T-cell (primary cell): ENCODE results near the gene FHIT. TPM values are rescaled to one million over a fixed set of nuclear protein-coding genes. Genes with fewer than 3 reads are reported as not detected.
A peak's percentile ranks its signal among the peaks of the same experiment; 100 is the strongest.
"Not testable (repeated sequence)": the region's sequence is repeated elsewhere in the genome, so short reads cannot be mapped to it uniquely, and the experiment has no call there.

Experiments
- ATAC-seq, 4 experiments: fragments of 200-7000 bp in 3 of 4; fragments of 150-1000 bp in 1 of 4; cut with Tn5 transposase; replicated peaks in 1 of 4; 1 replicate in 3 of 4; 2 replicates in 1 of 4; pipeline ENCODE4 v1.10.0; 2021; ENCODE audit warnings: moderate library complexity in 3 of 4, mild to moderate bottlenecking in 2 of 4, moderate number of reproducible peaks in 1 of 4
- CTCF ChIA-PET, 2 donors: fragments of 300-600 bp; sonication (Branson Sonifier 250); formaldehyde crosslinking; loops; one replicate each; lab custom pipeline; 2022; ENCODE audit warnings: antibody characterized with exemption in 2 of 2; lab: Charles Lee
- POLR2A ChIA-PET, 2 donors: fragments of 300-600 bp; sonication (Branson Sonifier 250); formaldehyde crosslinking; loops; one replicate each; lab custom pipeline; 2022; ENCODE audit warnings: antibody characterized with exemption in 2 of 2; lab: Charles Lee
- DNase-seq, 35 experiments: peaks; one replicate each; pipeline versions ENCODE4 v3.0.0 to v3.0.0-alpha.2; 2013 to 2023
- H3K27ac ChIP-seq: one replicate; pipeline ENCODE4 v1.5.1; 2013; ENCODE audit warnings: low read length
- H3K27me3 ChIP-seq, 2 experiments: replicated peaks in 1 of 2; 1 replicate in 1 of 2; 2 replicates in 1 of 2; pipeline versions ENCODE4 v1.6.1 to v1.7.0; 2013; ENCODE audit warnings: low read length in 1 of 2, mixed read lengths in 1 of 2; ENCODE audit not compliant: control insufficient read depth in 2 of 2, insufficient read depth in 2 of 2; ENCODE audit errors: extremely low read depth in 1 of 2
- H3K36me3 ChIP-seq, 2 donors: 1 replicate in 1 of 2; 2 replicates in 1 of 2; pipeline versions ENCODE4 v1.6.1 to v1.7.0; 2013; ENCODE audit warnings: low read length in 1 of 2; ENCODE audit not compliant: control insufficient read depth in 2 of 2, insufficient read depth in 1 of 2; ENCODE audit errors: extremely low read depth in 1 of 2
- H3K4me1 ChIP-seq, 2 experiments: 1 replicate in 1 of 2; 2 replicates in 1 of 2; pipeline versions ENCODE4 v1.6.1 to v1.7.0; 2013; ENCODE audit warnings: low read length in 2 of 2, mixed read lengths in 1 of 2; ENCODE audit not compliant: insufficient read depth in 2 of 2, control insufficient read depth in 1 of 2; ENCODE audit errors: extremely low read depth in 1 of 2
- H3K4me3 ChIP-seq, 2 donors: 1 replicate in 1 of 2; 2 replicates in 1 of 2; pipeline versions ENCODE4 v1.5.1 to v1.7.0; 2013; ENCODE audit warnings: mild to moderate bottlenecking in 2 of 2, low read length in 1 of 2, moderate library complexity in 1 of 2; ENCODE audit not compliant: control insufficient read depth in 1 of 2; ENCODE audit errors: extremely low read depth in 1 of 2
- H3K9me3 ChIP-seq: 2 replicates; pipeline ENCODE4 v1.7.0; 2013
- H3K27ac Mint-ChIP-seq, 2 donors: one replicate each; pipeline ENCODE4 v1.8.0; 2020 to 2021; ENCODE audit warnings: mild to moderate bottlenecking in 2 of 2, mixed read lengths in 2 of 2
- H3K27me3 Mint-ChIP-seq, 2 donors: one replicate each; pipeline ENCODE4 v1.8.0; 2021 to 2022; ENCODE audit warnings: mixed read lengths in 2 of 2
- H3K36me3 Mint-ChIP-seq: one replicate; pipeline ENCODE4 v1.8.0; 2021; ENCODE audit warnings: mixed read lengths
- H3K4me1 Mint-ChIP-seq, 3 donors: one replicate each; pipeline ENCODE4 v1.8.0; 2020 to 2022; ENCODE audit warnings: mixed read lengths in 3 of 3, mild to moderate bottlenecking in 1 of 3
- H3K4me3 Mint-ChIP-seq, 3 donors: one replicate each; pipeline ENCODE4 v1.8.0; 2020 to 2022; ENCODE audit warnings: mild to moderate bottlenecking in 3 of 3, mixed read lengths in 3 of 3, moderate library complexity in 3 of 3
- H3K9me3 Mint-ChIP-seq, 3 donors: one replicate each; pipeline ENCODE4 v1.8.0; 2020 to 2022; ENCODE audit warnings: mixed read lengths in 3 of 3
- WGBS: methylation state at CpG from one replicate; pipeline ENCODE4 v1.1.5; 2013; ENCODE audit warnings: missing lambda C conversion rate; ENCODE audit not compliant: insufficient coverage; 5-methylcytosine and 5-hydroxymethylcytosine counted together
- total RNA-seq, 35 experiments: library from RNA in 6 of 35; stranded (reverse) in 6 of 35; fragments of 120-200 nt in 1 of 35; gene quantifications; one replicate each; pipeline versions ENCODE4 v1.2.1 to v1.2.4 and lab custom pipeline; 2013 to 2026

The FHIT gene
- total RNA-seq, 5 donors from 2014 or later (not counting 1 experiment from before 2014, with no cell fraction given) = 33.1 to 197 (median 78.3) TPM

- peaks cover 5% of the 10 kb centered on the region for H3K36me3 Mint-ChIP-seq
- H3K9me3 Mint-ChIP-seq = peaks cover 2 to 8% (median 3%) of the 10 kb centered on the region in 3 donors
Measured at GRCh38 chr3:61029194-61029593, 222.1 kb downstream of the FHIT start.

GRCh38 chr3:61018807-61019206, 232.4 kb downstream of the FHIT start:
- Histone ChIP-seq H3K27ac (no peak overlapping the region), H3K27me3 (no peaks in the 10 kb centered on the region), H3K36me3 (no peaks in the 10 kb centered on the region), H3K4me3 (no peak overlapping the region), H3K4me1 (no peaks in the 10 kb centered on the region), H3K9me3 (no peaks in the 10 kb centered on the region)
- H3K4me1 Mint-ChIP-seq = no peaks in the 10 kb centered on the region
- peaks cover 11 to 23% (median 21%) of the 10 kb centered on the region in 3 donors for H3K9me3 Mint-ChIP-seq
- H3K4me3 Mint-ChIP-seq = no peak overlapping the region
- H3K36me3 Mint-ChIP-seq = peaks cover 6% of the 10 kb centered on the region
- DNase-seq = no peak
- POLR2A ChIA-PET = no interaction called here
- CTCF ChIA-PET = no interaction called here
- H3K27me3 Mint-ChIP-seq = no peaks in the 10 kb centered on the region
- ATAC-seq = no peak
- no peak overlapping the region for H3K27ac Mint-ChIP-seq
- no CpG with 5 or more reads among the region's 1 CpG for WGBS

More at GRCh38 chr3:61029194-61029593, 222.1 kb downstream of the FHIT start:
- H3K27ac ChIP-seq = no peak overlapping the region
- no peak for ATAC-seq
- no peak overlapping the region for H3K4me3 ChIP-seq
- peaks cover 2% of the 10 kb centered on the region for H3K9me3 ChIP-seq
- POLR2A ChIA-PET = no interaction called here
- H3K4me3 Mint-ChIP-seq = no peak overlapping the region
- H3K36me3 ChIP-seq = no peaks in the 10 kb centered on the region
- H3K4me1 Mint-ChIP-seq = no peaks in the 10 kb centered on the region
- DNase-seq = no peak
- no peaks in the 10 kb centered on the region for H3K4me1 ChIP-seq
- no CpG with 5 or more reads among the region's 5 CpGs for WGBS
- no peaks in the 10 kb centered on the region for H3K27me3 Mint-ChIP-seq
- CTCF ChIA-PET = interaction anchor here in 1 of 2 donors (0.5 kb wide), 1 partner anchor 168 kb away, joined by 5 read pairs; no protein-coding TSS in a partner anchor
- H3K27ac Mint-ChIP-seq = no peak overlapping the region
- H3K27me3 ChIP-seq = no peaks in the 10 kb centered on the region

GRCh38 chr3:61017028-61017427, 234.2 kb downstream of the FHIT start:
- H3K4me1 ChIP-seq, H3K9me3 ChIP-seq, H3K27me3 ChIP-seq, H3K4me1 Mint-ChIP-seq, H3K36me3 Mint-ChIP-seq, DNase-seq, H3K27me3 Mint-ChIP-seq, H3K36me3 ChIP-seq, ATAC-seq, H3K27ac Mint-ChIP-seq, H3K27ac ChIP-seq, H3K4me3 ChIP-seq, H3K4me3 Mint-ChIP-seq, CTCF ChIA-PET, POLR2A ChIA-PET: not testable (repeated sequence)
- peaks cover 10 to 15% (median 11%) of the 10 kb centered on the region in 3 donors for H3K9me3 Mint-ChIP-seq
- WGBS = 100% methylated on average over 2 of the region's 6 CpGs

GRCh38 chr3:61015859-61016258, 235.4 kb downstream of the FHIT start:
- no CpG with 5 or more reads among the region's 1 CpG for WGBS
- H3K4me1 Mint-ChIP-seq = no peaks in the 10 kb centered on the region
- Histone ChIP-seq H3K36me3 (no peaks in the 10 kb centered on the region), H3K9me3 (no peaks in the 10 kb centered on the region), H3K4me1 (no peaks in the 10 kb centered on the region), H3K4me3 (no peak overlapping the region), H3K27ac (no peak overlapping the region), H3K27me3 (no peaks in the 10 kb centered on the region)
- H3K27me3 Mint-ChIP-seq = no peaks in the 10 kb centered on the region
- ATAC-seq (no peak), DNase-seq (no peak)
- ChIA-PET CTCF (interaction anchor here in 1 of 2 donors (0.6 kb wide), 1 partner anchor 10 kb away, joined by 3 read pairs; no protein-coding TSS in a partner anchor), POLR2A (no interaction called here)
- peaks cover 3 to 6% (median 5%) of the 10 kb centered on the region in 3 donors for H3K9me3 Mint-ChIP-seq
- H3K27ac Mint-ChIP-seq = no peak overlapping the region
- no peak overlapping the region for H3K4me3 Mint-ChIP-seq
- H3K36me3 Mint-ChIP-seq = peaks cover 6% of the 10 kb centered on the region

- WGBS = no CpG with 5 or more reads among the region's 2 CpGs
- H3K9me3 Mint-ChIP-seq = peaks cover 0 to 4% (median 1%) of the 10 kb centered on the region in 3 donors
- no peaks in the 10 kb centered on the region for H3K4me1 ChIP-seq
- no peak overlapping the region for H3K4me3 Mint-ChIP-seq
- no peak overlapping the region for H3K4me3 ChIP-seq
- H3K27ac Mint-ChIP-seq = no peak overlapping the region
- no peaks in the 10 kb centered on the region for H3K27me3 ChIP-seq
- ChIA-PET POLR2A (no interaction called here), CTCF (no interaction called here)
- H3K36me3 ChIP-seq = no peaks in the 10 kb centered on the region
- no peak for ATAC-seq
- no peaks in the 10 kb centered on the region for H3K27me3 Mint-ChIP-seq
- no peaks in the 10 kb centered on the region for H3K9me3 ChIP-seq
- DNase-seq = no peak
- no peaks in the 10 kb centered on the region for H3K4me1 Mint-ChIP-seq
- no peak overlapping the region for H3K27ac ChIP-seq
- H3K36me3 Mint-ChIP-seq = peaks cover 6% of the 10 kb centered on the region
Measured at GRCh38 chr3:61015408-61015807, 235.8 kb downstream of the FHIT start.

GRCh38 chr3:61008998-61009380, 242.3 kb downstream of the FHIT start:
- 42% methylated on average over 3 of the region's 5 CpGs for WGBS
- Histone ChIP-seq H3K27ac (no peak overlapping the region), H3K9me3 (no peaks in the 10 kb centered on the region), H3K4me1 (no peaks in the 10 kb centered on the region), H3K4me3 (no peak overlapping the region), H3K36me3 (no peaks in the 10 kb centered on the region), H3K27me3 (no peaks in the 10 kb centered on the region)
- Mint-ChIP-seq H3K4me3 (no peak overlapping the region), H3K9me3 (no peaks in the 10 kb centered on the region), H3K4me1 (peaks cover 0 to 6% (median 0%) of the 10 kb centered on the region in 3 donors), H3K27me3 (no peaks in the 10 kb centered on the region), H3K27ac (no peak overlapping the region), H3K36me3 (no peaks in the 10 kb centered on the region)
- DNase-seq = peak in 2 of 35 experiments; percentile 0 to 15
- CTCF ChIA-PET = no interaction called here
- ATAC-seq = no peak
- POLR2A ChIA-PET = no interaction called here
